GM12873 (cell line): Measurements from ENCODE around the gene ATXN7L1.

ENCODE experiments used
- TF ChIP-seq, protein P1 (sequence below): IDR thresholded peaks from 2 replicates; pipeline ENCODE4 v1.5.1; 2012; ENCODE audit warnings: low read depth, mild to moderate bottlenecking, moderate library complexity, low read length, control low read depth; ENCODE audit not compliant: insufficient read depth; ENCODE audit errors: missing control alignments

Gene ATXN7L1

DNA sequence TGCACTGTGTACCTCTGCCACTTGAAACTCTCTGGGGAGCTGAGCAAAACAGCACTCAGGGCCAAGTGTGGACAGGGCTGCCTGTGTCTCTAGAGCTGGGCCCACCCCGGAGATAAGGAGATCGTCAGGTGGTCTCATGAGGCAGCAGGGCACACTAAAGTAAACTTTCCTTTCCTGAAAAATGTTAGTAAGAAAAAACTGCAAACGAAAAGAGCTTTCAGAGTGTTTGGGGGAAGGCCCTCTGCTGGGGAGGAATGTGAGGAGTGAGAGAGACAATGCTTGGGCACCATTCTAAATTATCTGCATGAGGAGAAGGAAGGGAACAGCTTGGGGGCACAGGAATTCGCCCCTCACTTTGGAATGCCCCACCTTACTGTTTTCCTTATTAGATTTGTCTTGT lies 127.7 kb downstream of the ATXN7L1 start:
- TF ChIP-seq, protein P1, sequence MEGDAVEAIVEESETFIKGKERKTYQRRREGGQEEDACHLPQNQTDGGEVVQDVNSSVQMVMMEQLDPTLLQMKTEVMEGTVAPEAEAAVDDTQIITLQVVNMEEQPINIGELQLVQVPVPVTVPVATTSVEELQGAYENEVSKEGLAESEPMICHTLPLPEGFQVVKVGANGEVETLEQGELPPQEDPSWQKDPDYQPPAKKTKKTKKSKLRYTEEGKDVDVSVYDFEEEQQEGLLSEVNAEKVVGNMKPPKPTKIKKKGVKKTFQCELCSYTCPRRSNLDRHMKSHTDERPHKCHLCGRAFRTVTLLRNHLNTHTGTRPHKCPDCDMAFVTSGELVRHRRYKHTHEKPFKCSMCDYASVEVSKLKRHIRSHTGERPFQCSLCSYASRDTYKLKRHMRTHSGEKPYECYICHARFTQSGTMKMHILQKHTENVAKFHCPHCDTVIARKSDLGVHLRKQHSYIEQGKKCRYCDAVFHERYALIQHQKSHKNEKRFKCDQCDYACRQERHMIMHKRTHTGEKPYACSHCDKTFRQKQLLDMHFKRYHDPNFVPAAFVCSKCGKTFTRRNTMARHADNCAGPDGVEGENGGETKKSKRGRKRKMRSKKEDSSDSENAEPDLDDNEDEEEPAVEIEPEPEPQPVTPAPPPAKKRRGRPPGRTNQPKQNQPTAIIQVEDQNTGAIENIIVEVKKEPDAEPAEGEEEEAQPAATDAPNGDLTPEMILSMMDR = no peak

DNA sequence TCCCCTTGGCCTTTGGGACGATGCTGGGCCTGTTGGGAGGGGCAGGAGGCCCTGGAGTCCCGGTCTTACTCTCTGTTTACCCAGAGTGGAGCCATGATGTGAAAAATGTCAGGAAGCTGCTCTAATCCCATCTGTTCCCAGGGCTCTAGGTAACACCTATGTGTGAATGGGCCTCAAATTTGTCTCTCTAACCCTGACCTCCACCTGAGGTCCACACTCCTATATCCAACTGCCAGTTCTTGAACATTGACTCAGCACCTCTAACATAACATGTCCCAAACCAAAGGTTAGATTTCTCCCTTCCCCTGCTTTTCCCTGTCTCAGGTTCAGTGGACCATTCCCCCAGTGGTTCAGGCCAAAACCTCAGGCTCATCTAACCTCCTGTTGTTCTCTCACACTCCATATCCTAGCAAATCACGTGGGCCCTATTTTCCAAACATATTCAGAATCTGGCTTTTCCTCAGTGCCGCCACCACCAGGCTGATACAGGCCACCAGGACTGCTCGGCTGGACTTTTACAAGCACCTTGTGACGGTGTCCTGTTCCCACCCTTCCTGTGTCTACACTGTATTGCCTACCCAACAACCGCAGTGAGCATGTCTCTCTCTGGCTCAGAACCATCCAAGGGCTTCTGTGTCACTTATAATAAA lies 130.6 kb downstream of the ATXN7L1 start:
- TF ChIP-seq, protein P1 = no peak

DNA sequence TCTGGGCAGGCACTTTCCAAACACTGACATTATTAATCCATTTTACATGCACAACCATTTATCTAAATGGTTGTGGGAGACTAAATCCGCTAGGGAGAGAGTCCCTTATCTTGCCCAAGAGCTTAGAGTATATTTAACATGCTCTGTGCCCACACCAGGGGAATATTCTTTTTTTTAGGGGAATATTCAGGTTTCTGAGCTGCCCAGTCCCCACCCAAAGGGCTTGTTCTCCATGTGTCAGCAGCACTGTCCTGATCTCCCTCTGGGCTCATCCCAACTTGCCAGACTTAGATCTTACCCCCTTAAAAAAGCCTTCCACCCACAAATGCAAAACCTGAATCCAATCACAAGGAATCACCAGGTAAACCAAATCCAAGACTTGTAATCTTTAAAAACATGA lies 132.1 kb downstream of the ATXN7L1 start:
- TF ChIP-seq, protein P1 = no peak

DNA sequence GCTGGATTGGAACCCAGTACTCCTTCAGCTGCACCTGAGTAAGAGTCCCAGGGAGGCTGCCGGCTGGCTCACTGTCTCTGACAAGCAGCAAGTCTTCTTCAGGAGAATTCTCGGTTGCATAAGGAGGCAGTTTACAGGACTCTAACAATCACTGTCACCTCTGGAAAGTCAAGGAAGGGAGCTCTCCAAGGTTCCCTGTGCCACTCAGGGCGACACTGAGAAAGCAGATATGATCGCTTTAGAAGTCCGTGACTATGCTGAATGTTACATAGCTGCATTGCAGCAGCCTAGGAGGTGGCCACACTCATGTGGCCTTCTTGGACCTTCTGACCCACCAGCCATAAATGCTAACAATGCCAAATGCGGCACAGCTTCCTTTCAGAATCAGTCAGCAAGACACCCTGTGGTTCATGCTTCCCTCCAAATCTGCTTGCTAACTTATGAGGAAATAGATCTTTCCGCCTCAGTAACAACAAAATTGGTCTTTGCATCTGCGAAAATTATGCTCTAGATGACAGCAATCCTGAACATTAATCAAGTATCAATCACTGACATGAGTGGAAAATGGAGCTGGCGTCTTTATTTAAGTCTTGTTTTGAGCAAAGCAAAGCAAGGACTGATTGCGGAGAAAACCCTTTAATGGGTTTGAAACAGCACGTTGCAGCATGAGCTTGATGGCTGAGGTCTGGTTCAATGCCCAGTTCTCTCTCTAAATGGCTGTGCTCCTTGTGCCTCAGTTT lies 132.9 kb downstream of the ATXN7L1 start:
- TF ChIP-seq, protein P1 = no peak

DNA sequence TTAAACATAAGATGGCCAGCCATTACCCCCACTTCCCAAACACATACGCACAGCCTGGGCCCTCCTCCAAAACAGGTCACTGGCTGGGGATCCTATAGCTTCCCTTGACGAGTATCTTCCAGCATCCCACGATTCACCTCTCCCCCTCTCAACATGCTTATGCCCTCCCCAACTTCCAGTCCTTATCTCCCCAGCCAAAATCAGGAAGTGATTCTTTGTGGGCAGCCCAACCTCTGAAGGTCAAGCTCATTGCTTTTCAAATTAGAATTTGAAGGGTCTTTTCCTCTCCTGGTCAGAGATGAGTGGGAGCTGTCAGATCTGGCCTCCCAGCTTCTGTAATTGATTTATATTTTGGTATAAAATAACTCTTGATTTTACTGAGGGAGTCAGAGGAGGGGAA lies 133.6 kb downstream of the ATXN7L1 start:
- TF ChIP-seq, protein P1 = no peak

DNA sequence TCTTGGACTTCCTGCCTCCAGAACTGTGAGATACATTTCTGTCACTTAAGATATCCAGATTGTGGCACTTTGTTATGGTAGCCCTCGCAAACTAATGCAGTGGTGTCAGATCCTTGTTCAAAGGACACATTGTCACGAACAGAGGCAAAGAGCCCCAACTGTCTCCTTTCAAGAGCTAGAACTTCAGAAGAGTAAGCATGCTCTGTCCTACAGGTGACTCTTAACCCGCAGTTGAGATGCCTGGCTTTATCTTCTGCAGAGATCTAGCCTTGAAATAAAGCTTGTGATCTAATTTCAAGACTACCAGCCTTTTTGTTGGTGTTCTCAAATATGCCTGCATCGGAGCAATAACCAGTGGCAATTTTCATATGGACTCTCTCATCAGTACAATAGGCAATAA lies 134.4 kb downstream of the ATXN7L1 start:
- TF ChIP-seq, protein P1 = no peak

DNA sequence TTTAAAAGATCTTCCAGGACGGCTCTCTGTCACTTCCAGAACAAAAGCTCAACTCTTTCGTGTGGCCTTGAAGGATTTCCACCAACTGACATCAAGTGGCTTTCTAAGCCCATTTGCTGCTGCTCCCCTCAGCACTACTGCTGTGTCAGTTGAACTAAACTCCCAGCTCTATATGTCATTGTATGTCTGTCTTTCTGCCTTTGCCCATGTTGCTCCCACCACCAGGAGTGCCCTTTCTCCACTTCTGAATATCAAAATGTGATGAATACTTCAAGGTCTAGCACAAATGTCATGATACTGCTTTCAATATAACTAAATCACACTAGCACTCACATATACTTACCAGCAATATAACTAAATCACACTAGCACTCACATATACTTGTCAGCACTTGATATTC lies 138.3 kb downstream of the ATXN7L1 start:
- TF ChIP-seq, protein P1 = peak; percentile 10
